ENCODE measurements around the gene HACL1.
A peak's percentile ranks its signal among the peaks of the same experiment; 100 is the strongest.
"Not testable (repeated sequence)": the region's sequence is repeated elsewhere in the genome, so short reads cannot be mapped to it uniquely, and the experiment has no call there.

Gene HACL1

GRCh38 chr3:15629860-15630597, 28.7 kb upstream of the HACL1 start:
- no peak for DNase-seq (ENCODE audit: low read depth)

- DNase-seq (ENCODE audit: low read depth) = no peak
Observed at GRCh38 chr3:15628967-15629366, 27.6 kb upstream of the HACL1 start.

GRCh38 chr3:15623535-15624440, 22.4 kb upstream of the HACL1 start:
- DNase-seq (ENCODE audit: low read depth) = no peak

GRCh38 chr3:15619659-15620464, 18.5 kb upstream of the HACL1 start:
- not testable (repeated sequence) for DNase-seq (ENCODE audit: low read depth)

- no peak for DNase-seq (ENCODE audit: low read depth)
Observed at GRCh38 chr3:15616053-15616452, 14.7 kb upstream of the HACL1 start.

GRCh38 chr3:15614958-15615357, 13.6 kb upstream of the HACL1 start:
- DNase-seq (ENCODE audit: low read depth) = no peak

- no peak for DNase-seq (ENCODE audit: low read depth)
Observed at GRCh38 chr3:15612001-15612400, 10.6 kb upstream of the HACL1 start.

- no peak for DNase-seq (ENCODE audit: low read depth)
Observed at GRCh38 chr3:15611018-15611417, 9.6 kb upstream of the HACL1 start.

GRCh38 chr3:15610082-15610759, 8.9 kb upstream of the HACL1 start:
- peak; percentile 58 for DNase-seq (ENCODE audit: low read depth)

- no peak for DNase-seq (ENCODE audit: low read depth)
Observed at GRCh38 chr3:15606434-15606891, 5.1 kb upstream of the HACL1 start.

GRCh38 chr3:15604584-15604983, 3.2 kb upstream of the HACL1 start:
- DNase-seq (ENCODE audit: low read depth) = not testable (repeated sequence)

- DNase-seq (ENCODE audit: low read depth) = not testable (repeated sequence)
Observed at GRCh38 chr3:15602816-15603215, 1.4 kb upstream of the HACL1 start.

GRCh38 chr3:15602146-15602536, 772 bp upstream of the HACL1 start:
- no peak for DNase-seq (ENCODE audit: low read depth)

GRCh38 chr3:15601046-15601398, 347 bp downstream of the HACL1 start:
- no peak for DNase-seq (ENCODE audit: low read depth)

GRCh38 chr3:15595955-15596354, 5.4 kb downstream of the HACL1 start:
- DNase-seq (ENCODE audit: low read depth) = no peak

- DNase-seq (ENCODE audit: low read depth) = no peak
Observed at GRCh38 chr3:15592968-15593367, 8.4 kb downstream of the HACL1 start.

- DNase-seq (ENCODE audit: low read depth) = no peak
Observed at GRCh38 chr3:15591928-15592327, 9.4 kb downstream of the HACL1 start.

- DNase-seq (ENCODE audit: low read depth) = no peak
Observed at GRCh38 chr3:15591242-15591641, 10.1 kb downstream of the HACL1 start.

- no peak for DNase-seq (ENCODE audit: low read depth)
Observed at GRCh38 chr3:15585111-15585845, 16.1 kb downstream of the HACL1 start.

- DNase-seq (ENCODE audit: low read depth) = no peak
Observed at GRCh38 chr3:15581471-15582394, 19.6 kb downstream of the HACL1 start.

Measured in GM04503 (cell line).